HPDE6-E6E7 (cell line): ENCODE measurements around the gene ERGIC1.
A peak's percentile ranks its signal among the peaks of the same experiment; 100 is the strongest.

Experiments
- DNase-seq: peaks from one replicate; pipeline ENCODE4 v3.0.0; 2011; ENCODE audit warnings: missing footprints; ENCODE audit errors: extremely low spot score

ERGIC1 gene

GRCh38 chr5:172901788-172902496 lies 67.9 kb downstream of the ERGIC1 start:
- DNase-seq = no peak

GRCh38 chr5:172902497-172903472 lies 68.7 kb downstream of the ERGIC1 start:
- peak; percentile 36 for DNase-seq

GRCh38 chr5:172903790-172904189 lies 69.7 kb downstream of the ERGIC1 start:
- peak; percentile 64 for DNase-seq

GRCh38 chr5:172904312-172904642 lies 70.2 kb downstream of the ERGIC1 start:
- DNase-seq = no peak

GRCh38 chr5:172904643-172905345 lies 70.7 kb downstream of the ERGIC1 start:
- DNase-seq = peak; percentile 96

GRCh38 chr5:172905346-172906140 lies 71.5 kb downstream of the ERGIC1 start:
- no peak for DNase-seq

GRCh38 chr5:172906436-172906835 lies 72.4 kb downstream of the ERGIC1 start:
- DNase-seq = no peak

GRCh38 chr5:172906888-172907287 lies 72.8 kb downstream of the ERGIC1 start:
- DNase-seq = no peak

- no peak for DNase-seq
Measured at GRCh38 chr5:172907657-172908056, 73.6 kb downstream of the ERGIC1 start.

- no peak for DNase-seq
Measured at GRCh38 chr5:172908662-172909061, 74.6 kb downstream of the ERGIC1 start.

- DNase-seq = no peak
Measured at GRCh38 chr5:172909931-172910502, 76.0 kb downstream of the ERGIC1 start.

GRCh38 chr5:172910828-172911627 lies 77.0 kb downstream of the ERGIC1 start:
- no peak for DNase-seq

GRCh38 chr5:172911628-172911880 lies 77.5 kb downstream of the ERGIC1 start:
- DNase-seq = no peak

GRCh38 chr5:172911976-172912375 lies 77.9 kb downstream of the ERGIC1 start:
- no peak for DNase-seq

- no peak for DNase-seq
Measured at GRCh38 chr5:172913117-172913850, 79.2 kb downstream of the ERGIC1 start.

GRCh38 chr5:172915514-172915913 lies 81.5 kb downstream of the ERGIC1 start:
- no peak for DNase-seq

GRCh38 chr5:172918421-172919371 lies 84.6 kb downstream of the ERGIC1 start:
- no peak for DNase-seq

GRCh38 chr5:172919525-172920446 lies 85.7 kb downstream of the ERGIC1 start:
- DNase-seq = no peak
